ENCODE measurements around the gene MTG1. TPM values are rescaled to one million over a fixed set of nuclear protein-coding genes. Genes with fewer than 3 reads are reported as not detected.

The MTG1 gene
- total RNA-seq, 4 donors from 2014 or later = 14.8 to 29.7 (median 23.1) TPM

DNA sequence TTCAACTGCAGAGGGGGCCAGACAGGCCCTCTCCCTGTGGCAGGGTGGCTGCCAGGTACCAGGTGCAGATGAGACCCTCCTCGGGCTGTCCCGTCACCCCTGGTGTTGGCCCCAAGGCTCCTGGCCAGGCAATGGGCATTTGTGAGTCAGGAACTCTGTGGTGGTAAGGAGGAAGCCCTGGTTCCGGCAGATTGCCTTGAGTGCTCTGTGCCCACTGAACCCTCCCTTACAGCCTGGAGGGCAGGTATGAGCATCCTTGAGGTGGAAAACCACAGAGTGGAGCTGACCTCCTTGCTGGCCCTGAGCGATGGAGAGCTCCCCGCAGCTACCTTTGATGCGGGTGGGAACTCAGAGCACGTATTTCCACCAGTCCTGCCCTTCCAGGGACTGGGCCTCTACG, 12.9 kb upstream of the MTG1 start:
- TF ChIP-seq, protein P1, sequence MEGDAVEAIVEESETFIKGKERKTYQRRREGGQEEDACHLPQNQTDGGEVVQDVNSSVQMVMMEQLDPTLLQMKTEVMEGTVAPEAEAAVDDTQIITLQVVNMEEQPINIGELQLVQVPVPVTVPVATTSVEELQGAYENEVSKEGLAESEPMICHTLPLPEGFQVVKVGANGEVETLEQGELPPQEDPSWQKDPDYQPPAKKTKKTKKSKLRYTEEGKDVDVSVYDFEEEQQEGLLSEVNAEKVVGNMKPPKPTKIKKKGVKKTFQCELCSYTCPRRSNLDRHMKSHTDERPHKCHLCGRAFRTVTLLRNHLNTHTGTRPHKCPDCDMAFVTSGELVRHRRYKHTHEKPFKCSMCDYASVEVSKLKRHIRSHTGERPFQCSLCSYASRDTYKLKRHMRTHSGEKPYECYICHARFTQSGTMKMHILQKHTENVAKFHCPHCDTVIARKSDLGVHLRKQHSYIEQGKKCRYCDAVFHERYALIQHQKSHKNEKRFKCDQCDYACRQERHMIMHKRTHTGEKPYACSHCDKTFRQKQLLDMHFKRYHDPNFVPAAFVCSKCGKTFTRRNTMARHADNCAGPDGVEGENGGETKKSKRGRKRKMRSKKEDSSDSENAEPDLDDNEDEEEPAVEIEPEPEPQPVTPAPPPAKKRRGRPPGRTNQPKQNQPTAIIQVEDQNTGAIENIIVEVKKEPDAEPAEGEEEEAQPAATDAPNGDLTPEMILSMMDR (IDR thresholded peaks at IDR 0.05; ENCODE audit: low read depth) = no peak

GRCh38 chr10:133383551-133383950, 10.4 kb upstream of the MTG1 start:
- TF ChIP-seq, protein P1 (IDR thresholded peaks at IDR 0.05; ENCODE audit: low read depth) = no peak

DNA sequence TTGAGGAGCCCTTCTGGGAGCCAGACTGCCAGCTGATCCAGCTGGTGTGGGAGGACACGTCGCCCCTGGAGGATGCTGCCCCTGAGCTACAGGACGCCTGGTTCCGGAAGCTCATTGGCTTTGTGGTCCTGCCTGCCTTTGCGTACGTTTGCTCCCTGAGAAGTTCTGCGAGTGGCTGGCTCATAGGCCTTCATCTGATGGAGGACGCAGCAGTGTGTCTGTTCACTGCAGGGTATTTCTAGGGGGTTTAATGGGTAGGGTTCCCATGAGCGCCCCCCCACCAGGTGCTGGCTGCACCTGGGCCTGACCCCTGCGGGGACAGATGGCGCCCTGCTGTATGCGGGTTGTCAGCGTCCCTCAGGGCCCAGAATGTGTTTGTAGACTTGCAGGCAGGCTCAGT, 9.9 kb upstream of the MTG1 start:
- TF ChIP-seq, protein P1 (IDR thresholded peaks at IDR 0.05; ENCODE audit: low read depth) = no peak

DNA sequence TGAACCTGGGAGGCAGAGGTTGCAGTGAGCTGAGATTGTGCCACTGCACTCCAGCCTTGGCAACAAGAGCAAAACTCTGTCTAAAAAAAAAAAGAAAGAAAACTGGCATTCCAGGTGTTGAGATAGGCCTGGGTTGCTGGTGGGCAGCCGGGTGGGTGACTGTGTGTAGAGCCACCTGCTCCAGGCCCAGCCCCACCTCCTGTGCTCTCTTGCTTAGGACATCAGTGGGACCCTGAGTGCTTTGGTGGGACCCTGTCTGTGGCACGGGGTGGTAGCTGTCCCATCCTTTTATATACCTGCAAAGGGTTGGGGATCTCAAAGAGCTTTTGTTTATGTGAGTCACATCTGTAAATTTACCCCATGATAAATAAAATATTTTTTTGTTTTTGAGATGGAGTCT, 8.7 kb upstream of the MTG1 start:
- TF ChIP-seq, protein P1 (IDR thresholded peaks at IDR 0.05; ENCODE audit: low read depth) = no peak

DNA sequence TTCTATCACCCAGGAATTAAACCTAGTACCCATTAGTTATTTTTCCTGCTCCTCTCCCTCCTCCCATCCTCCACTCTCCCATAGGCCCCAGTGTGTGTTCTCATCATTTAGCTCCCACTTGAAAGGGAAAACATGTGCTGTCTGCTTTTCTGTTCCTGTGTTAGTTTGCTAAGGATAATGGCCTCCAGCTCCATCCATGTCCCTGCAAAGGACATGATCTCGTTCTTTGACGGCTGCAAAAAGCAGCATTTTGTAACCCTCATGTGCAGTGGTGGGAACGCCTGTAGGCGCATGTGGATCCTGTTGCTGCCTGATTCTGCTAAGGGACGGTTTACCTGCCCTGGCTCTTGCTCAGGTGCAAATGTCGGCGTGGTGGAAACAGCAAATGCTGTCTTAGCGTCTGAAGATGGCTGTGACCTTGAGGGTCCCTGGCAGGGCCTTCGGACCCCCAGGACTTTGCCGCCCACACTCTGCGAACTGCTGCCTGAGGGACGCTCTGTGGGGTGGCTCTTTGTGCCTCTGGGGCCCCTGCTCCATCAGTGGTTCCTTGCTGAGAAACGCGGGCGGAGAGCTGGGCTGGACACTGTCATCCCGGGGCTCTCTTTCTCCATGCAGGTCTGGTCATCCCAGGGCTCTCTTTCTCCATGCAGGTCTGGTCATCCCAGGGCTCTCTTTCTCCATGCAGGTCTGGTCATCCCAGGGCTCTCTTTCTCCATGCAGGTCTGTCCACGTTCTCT, 5.6 kb upstream of the MTG1 start:
- TF ChIP-seq, protein P1 (IDR thresholded peaks at IDR 0.05; ENCODE audit: low read depth) = no peak

GRCh38 chr10:133388973-133389818, 4.8 kb upstream of the MTG1 start:
- TF ChIP-seq, protein P1 (IDR thresholded peaks at IDR 0.05; ENCODE audit: low read depth) = no peak

- TF ChIP-seq, protein P1 (IDR thresholded peaks at IDR 0.05; ENCODE audit: low read depth) = no peak
Measured at GRCh38 chr10:133390597-133391248, 3.2 kb upstream of the MTG1 start.
